WERI-Rb-1 (cell line): Measurements from ENCODE around the gene SASH3.

Experiments used
- DNase-seq: peaks from one replicate; pipeline ENCODE4 v3.0.0-alpha.2; 2020
- H3K27ac ChIP-seq: fragments of 250-450 bp; sonication (Bioruptor Pico); 2 replicates; pipeline ENCODE4 v1.5.1; 2020; ENCODE audit warnings: mild to moderate bottlenecking, moderate library complexity
- H3K27me3 ChIP-seq: fragments of 250-450 bp; sonication (Bioruptor Pico); 2 replicates; pipeline ENCODE4 v1.5.1; 2021; ENCODE audit warnings: mild to moderate bottlenecking, low read depth, moderate library complexity; ENCODE audit not compliant: insufficient read depth, severe bottlenecking
- H3K36me3 ChIP-seq: fragments of 250-450 bp; sonication (Bioruptor Pico); 2 replicates; pipeline ENCODE4 v1.5.1; 2020; ENCODE audit warnings: mild to moderate bottlenecking, moderate library complexity
- H3K4me3 ChIP-seq: 2 replicates; pipeline ENCODE4 v1.5.1; 2011; ENCODE audit warnings: low read depth, mild to moderate bottlenecking, control low read depth, low read length
- H3K9me3 ChIP-seq: fragments of 250-450 bp; sonication (Bioruptor Pico); 2 replicates; pipeline ENCODE4 v1.5.1; 2021; ENCODE audit warnings: mild to moderate bottlenecking, moderate library complexity; ENCODE audit not compliant: severe bottlenecking
- CTCF ChIP-seq: IDR thresholded peaks from 2 replicates; pipeline ENCODE4 v1.5.1; 2011; ENCODE audit warnings: low read depth, mild to moderate bottlenecking, control low read depth, inconsistent platforms, low read length

The SASH3 gene

GRCh38 chrX:129792586-129793291 is 13.0 kb downstream of the SASH3 start:
- no peak for DNase-seq
- H3K36me3 ChIP-seq, result no peaks in the 10 kb centered on the region
- no peaks in the 10 kb centered on the region for H3K9me3 ChIP-seq
- H3K4me3 ChIP-seq, result no peak overlapping the region
- TF ChIP-seq CTCF, result no peak
- peaks cover 3% of the 10 kb centered on the region for H3K27me3 ChIP-seq
- no peak overlapping the region for H3K27ac ChIP-seq

- H3K27me3 ChIP-seq, result peaks cover 3% of the 10 kb centered on the region
- TF ChIP-seq CTCF, result no peak
- DNase-seq, result no peak
Observed at GRCh38 chrX:129793604-129794191, 13.9 kb downstream of the SASH3 start.

GRCh38 chrX:129795584-129795983 is 15.8 kb downstream of the SASH3 start:
- Histone ChIP-seq H3K27me3 (peaks cover 3% of the 10 kb centered on the region), H3K36me3 (no peaks in the 10 kb centered on the region)
- TF ChIP-seq CTCF, result no peak

More at GRCh38 chrX:129793604-129794191, 13.9 kb downstream of the SASH3 start:
- Histone ChIP-seq H3K27ac (no peak overlapping the region), H3K4me3 (no peak overlapping the region), H3K36me3 (no peaks in the 10 kb centered on the region), H3K9me3 (no peaks in the 10 kb centered on the region)

GRCh38 chrX:129797251-129797906 is 17.6 kb downstream of the SASH3 start:
- H3K27ac ChIP-seq, result no peak overlapping the region
- no peak for TF ChIP-seq CTCF

More at GRCh38 chrX:129795584-129795983, 15.8 kb downstream of the SASH3 start:
- DNase-seq, result no peak
- Histone ChIP-seq H3K4me3 (no peak overlapping the region), H3K9me3 (no peaks in the 10 kb centered on the region), H3K27ac (no peak overlapping the region)

GRCh38 chrX:129798456-129798855 is 18.7 kb downstream of the SASH3 start:
- Histone ChIP-seq H3K27me3 (peaks cover 3% of the 10 kb centered on the region), H3K36me3 (no peaks in the 10 kb centered on the region), H3K27ac (no peak overlapping the region), H3K4me3 (no peak overlapping the region), H3K9me3 (no peaks in the 10 kb centered on the region)
- DNase-seq, result no peak
- TF ChIP-seq CTCF, result no peak

More at GRCh38 chrX:129797251-129797906, 17.6 kb downstream of the SASH3 start:
- Histone ChIP-seq H3K36me3 (no peaks in the 10 kb centered on the region), H3K27me3 (peaks cover 3% of the 10 kb centered on the region), H3K4me3 (no peak overlapping the region), H3K9me3 (no peaks in the 10 kb centered on the region)
- no peak for DNase-seq
